HUES64 (cell line): ENCODE data around the gene MYCBP. TPM values are rescaled to one million over a fixed set of nuclear protein-coding genes. Genes with fewer than 3 reads are reported as not detected.
A peak's percentile ranks its signal among the peaks of the same experiment; 100 is the strongest.
"Not testable (repeated sequence)": the region's sequence is repeated elsewhere in the genome, so short reads cannot be mapped to it uniquely, and the experiment has no call there.

ENCODE experiments used
- H3K27ac ChIP-seq: 2 replicates; pipeline ENCODE4 v1.7.0; 2013; ENCODE audit warnings: low read depth, low read length, inconsistent platforms
- H3K27me3 ChIP-seq: 2 replicates; pipeline ENCODE4 v1.6.1; 2013; ENCODE audit warnings: mild to moderate bottlenecking, low read length; ENCODE audit not compliant: insufficient read depth
- H3K36me3 ChIP-seq: 2 replicates; pipeline ENCODE4 v1.6.1; 2013; ENCODE audit warnings: mild to moderate bottlenecking, low read length; ENCODE audit not compliant: insufficient read depth
- H3K4me1 ChIP-seq: 2 replicates; pipeline ENCODE4 v1.6.1; 2013; ENCODE audit warnings: mild to moderate bottlenecking, low read length, moderate library complexity; ENCODE audit not compliant: insufficient read depth
- H3K4me3 ChIP-seq: 2 replicates; pipeline ENCODE4 v1.5.1; 2013; ENCODE audit warnings: mild to moderate bottlenecking, low read length, moderate library complexity
- H3K9ac ChIP-seq: 2 replicates; pipeline ENCODE4 v1.6.1; 2013; ENCODE audit warnings: mild to moderate bottlenecking, low read depth, low read length
- H3K9me3 ChIP-seq: 2 replicates; pipeline ENCODE4 v1.6.1; 2013; ENCODE audit warnings: low read depth, low read length; ENCODE audit not compliant: insufficient read depth
- WGBS: fragments of 150-250, 120-280 bp; methylation state at CpG from one replicate; pipeline ENCODE4 v1.1.7; 2013; ENCODE audit warnings: missing lambda C conversion rate; 5-methylcytosine and 5-hydroxymethylcytosine counted together
- polyA plus RNA-seq, 2 experiments: library from polyadenylated mRNA; stranded (reverse); fragments of 50-300 nt; gene quantifications; one replicate each; pipeline ENCODE4 v1.2.3, GENCODE V29; 2013

MYCBP gene, protein sequence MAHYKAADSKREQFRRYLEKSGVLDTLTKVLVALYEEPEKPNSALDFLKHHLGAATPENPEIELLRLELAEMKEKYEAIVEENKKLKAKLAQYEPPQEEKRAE
- 39.2 TPM for polyA plus RNA-seq (2013, experiment 1 of 2)
- polyA plus RNA-seq (2013, experiment 2 of 2) = 36.5 TPM

DNA sequence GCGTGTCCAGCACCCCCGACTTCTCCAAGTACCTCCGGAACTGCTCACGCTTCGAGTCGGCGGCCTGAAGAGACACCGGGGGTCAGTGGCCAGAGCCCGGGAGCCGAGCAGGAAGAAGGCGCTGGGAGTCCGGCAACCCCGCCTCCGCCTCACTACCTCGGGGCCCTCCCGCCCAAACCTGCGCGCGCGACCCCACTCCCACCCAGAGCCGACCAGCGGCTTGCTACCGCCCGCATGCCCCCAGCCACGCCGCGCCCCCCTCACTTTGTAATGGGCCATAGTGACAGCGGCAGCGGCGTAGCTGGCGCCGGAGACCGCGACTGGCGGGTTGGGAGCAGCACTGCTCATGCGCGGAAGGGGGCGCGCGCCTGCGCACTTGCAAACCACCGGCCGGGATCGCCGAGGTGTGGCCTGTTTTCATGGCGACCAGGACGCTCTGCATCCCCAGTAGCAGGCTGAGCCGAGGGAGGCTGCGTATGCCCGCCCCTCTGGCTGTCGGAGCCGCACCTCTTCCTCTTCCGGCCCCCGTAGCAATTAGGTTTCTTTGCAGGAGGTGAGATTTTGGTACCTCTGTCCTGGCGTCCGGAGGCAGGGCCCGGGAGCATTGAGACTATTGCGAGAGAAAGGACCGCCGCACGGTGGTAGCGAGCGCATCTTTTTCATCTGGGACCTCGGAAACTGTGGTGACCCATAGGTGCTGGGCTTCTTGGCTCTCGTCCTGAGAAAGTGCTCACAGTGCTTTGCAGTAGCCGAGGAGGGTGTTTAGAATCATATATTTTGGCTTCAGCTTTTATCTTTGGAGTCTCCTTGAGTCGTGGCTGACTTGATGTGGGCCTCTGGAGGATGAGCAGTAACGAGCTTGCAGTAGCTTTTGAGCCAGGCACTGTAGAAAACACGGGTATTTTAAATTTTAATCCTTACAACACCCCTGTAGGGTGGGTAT lies at the start of gene MYCBP:
Gene MYCBP (minus strand): TSS at position 322 of the 943 bp plus-strand sequence. CDS start 43 bp downstream, at position 279.
- peak within 1 kb of the TSS; percentile 38 for H3K27ac ChIP-seq
- peak within 1 kb of the TSS; percentile 64 for H3K9ac ChIP-seq
- H3K4me1 ChIP-seq = peaks cover 13% of the 10 kb centered on the region; the same call in 1 of the 2 replicates
- H3K9me3 ChIP-seq = no peaks in the 10 kb centered on the region
- under 1% methylated on average over 68 of the region's 69 CpGs for WGBS
- H3K27me3 ChIP-seq = no peaks in the 10 kb centered on the region
- H3K36me3 ChIP-seq = no peaks in the 10 kb centered on the region
- peak within 1 kb of the TSS; percentile 87 for H3K4me3 ChIP-seq

DNA sequence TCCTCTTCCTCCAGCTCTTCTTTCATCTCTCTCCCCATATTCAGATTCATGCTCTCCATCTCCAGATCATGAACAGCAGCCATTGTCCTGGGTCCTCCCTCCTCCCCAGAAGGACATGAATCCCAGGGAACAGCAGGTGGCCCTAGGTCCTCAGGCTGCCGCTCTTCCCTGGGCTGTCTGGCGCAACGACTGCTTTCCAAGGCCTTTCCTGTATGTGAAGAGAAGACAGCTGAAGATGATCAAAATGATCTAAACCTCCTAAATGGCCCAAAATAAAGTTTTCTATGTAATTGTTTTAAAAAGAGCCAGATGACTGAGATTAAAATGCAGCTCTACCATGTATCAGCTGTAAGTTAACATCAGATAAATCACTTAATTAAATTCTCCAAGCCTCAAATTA lies 46.0 kb upstream of the MYCBP start:
- no peak overlapping the region for H3K4me3 ChIP-seq
- no peak overlapping the region for H3K9ac ChIP-seq
- H3K9me3 ChIP-seq = no peaks in the 10 kb centered on the region
- no peaks in the 10 kb centered on the region for H3K27me3 ChIP-seq
- WGBS = 57% methylated on average over 3 of the region's 3 CpGs
- no peak overlapping the region for H3K27ac ChIP-seq
- no peaks in the 10 kb centered on the region for H3K4me1 ChIP-seq
- H3K36me3 ChIP-seq = no peaks in the 10 kb centered on the region

DNA sequence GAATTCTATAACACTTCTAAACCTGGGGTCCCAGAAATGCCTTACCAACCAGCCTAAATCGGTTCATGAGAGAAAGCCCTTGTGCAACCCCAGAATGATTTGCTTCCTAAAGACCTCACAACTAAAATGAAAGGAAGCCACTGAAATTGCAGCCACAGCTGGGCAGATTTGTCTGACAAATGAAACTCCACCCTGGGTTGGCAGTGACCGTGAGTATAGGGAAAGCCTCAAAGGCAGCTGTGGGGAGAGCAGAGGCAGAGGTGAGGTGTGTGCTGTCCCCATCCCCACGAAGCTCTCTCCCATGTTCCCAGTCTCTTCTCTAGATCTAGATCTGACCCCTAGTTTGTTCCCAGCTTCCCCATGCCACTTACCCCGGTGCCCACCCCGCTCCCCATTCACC lies 45.4 kb upstream of the MYCBP start:
- H3K27ac ChIP-seq = no peak overlapping the region
- 83% methylated on average over 5 of the region's 5 CpGs for WGBS
- no peaks in the 10 kb centered on the region for H3K27me3 ChIP-seq
- no peak overlapping the region for H3K4me3 ChIP-seq
- no peaks in the 10 kb centered on the region for H3K4me1 ChIP-seq
- no peak overlapping the region for H3K9ac ChIP-seq
- H3K36me3 ChIP-seq = no peaks in the 10 kb centered on the region
- no peaks in the 10 kb centered on the region for H3K9me3 ChIP-seq

DNA sequence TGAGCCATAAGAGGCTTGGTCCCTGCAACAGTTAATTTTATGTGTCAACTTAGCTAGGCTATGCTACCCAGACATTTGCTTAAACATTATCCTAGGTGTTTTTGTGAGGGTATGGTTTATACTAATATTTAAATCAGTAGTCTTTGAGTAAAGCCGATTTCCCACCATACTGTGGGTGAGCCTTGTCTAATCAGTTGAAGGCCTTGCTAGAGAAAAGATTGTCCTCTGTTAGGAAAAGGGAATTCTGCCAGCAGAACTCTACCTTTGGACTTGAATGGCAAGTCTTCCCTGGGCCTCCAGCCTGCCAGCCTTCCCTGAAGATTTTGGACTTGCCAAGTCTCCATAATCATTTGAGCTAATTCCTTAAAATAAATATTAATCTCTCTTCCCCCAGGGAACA lies 44.6 kb upstream of the MYCBP start:
- no peak overlapping the region for H3K9ac ChIP-seq
- 100% methylated on average over 1 of the region's 1 CpG for WGBS
- no peaks in the 10 kb centered on the region for H3K9me3 ChIP-seq
- no peaks in the 10 kb centered on the region for H3K4me1 ChIP-seq
- H3K36me3 ChIP-seq = no peaks in the 10 kb centered on the region
- no peaks in the 10 kb centered on the region for H3K27me3 ChIP-seq
- H3K4me3 ChIP-seq = no peak overlapping the region
- no peak overlapping the region for H3K27ac ChIP-seq

DNA sequence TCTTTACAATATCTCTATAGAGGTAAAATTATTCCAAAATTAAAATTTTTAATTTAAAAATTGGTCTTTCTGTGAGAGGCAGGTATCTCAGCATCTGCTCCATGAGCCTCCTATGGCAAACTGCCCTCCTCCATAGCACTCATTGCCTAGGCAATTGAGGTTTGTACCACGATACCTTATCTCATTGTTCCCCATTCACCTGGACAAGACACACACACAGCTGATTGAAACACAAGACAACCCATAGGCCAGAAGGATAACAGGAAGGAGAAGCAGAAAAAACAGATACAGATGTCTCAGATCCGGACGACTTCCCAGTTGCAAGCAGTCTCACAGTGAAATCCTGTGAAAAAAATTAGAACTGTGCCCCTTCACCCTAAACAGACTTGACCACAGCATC lies 44.2 kb upstream of the MYCBP start:
- H3K9ac ChIP-seq = no peak overlapping the region
- H3K27ac ChIP-seq = no peak overlapping the region
- no peaks in the 10 kb centered on the region for H3K4me1 ChIP-seq
- no peaks in the 10 kb centered on the region for H3K36me3 ChIP-seq
- H3K4me3 ChIP-seq = no peak overlapping the region
- 96% methylated on average over 3 of the region's 3 CpGs for WGBS
- no peaks in the 10 kb centered on the region for H3K9me3 ChIP-seq
- H3K27me3 ChIP-seq = no peaks in the 10 kb centered on the region

DNA sequence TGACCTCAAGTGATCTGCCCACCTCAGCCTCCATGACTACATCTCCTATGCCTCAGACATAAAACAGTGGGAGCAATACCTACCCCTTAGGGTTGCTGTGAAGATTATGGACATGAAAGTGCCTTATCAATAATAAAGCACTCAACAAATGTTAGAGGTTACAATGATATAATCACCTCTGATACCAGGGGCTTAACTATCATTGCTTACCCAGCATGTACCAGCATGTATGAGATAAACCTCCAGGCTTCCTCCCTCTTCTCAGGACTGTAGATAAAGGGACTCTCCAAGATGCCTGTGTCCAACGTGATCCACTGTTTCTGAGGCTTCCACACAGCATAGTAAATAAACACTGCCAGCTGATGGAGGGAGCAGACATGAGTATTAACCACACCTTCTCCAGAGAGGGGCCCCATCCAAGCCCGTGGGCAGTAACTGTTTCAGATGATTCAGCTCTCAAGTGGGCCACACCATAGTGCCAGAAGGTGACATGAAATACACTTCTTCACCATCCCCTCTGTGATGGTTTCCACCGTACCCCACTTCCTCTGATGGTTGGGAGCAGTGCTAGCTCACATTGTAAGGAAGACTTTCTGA lies 42.3 kb upstream of the MYCBP start:
- Histone ChIP-seq H3K9ac (no peak overlapping the region), H3K4me3 (no peak overlapping the region), H3K27ac (no peak overlapping the region), H3K4me1 (no peaks in the 10 kb centered on the region), H3K36me3 (no peaks in the 10 kb centered on the region), H3K9me3 (no peaks in the 10 kb centered on the region), H3K27me3 (no peaks in the 10 kb centered on the region)
- WGBS = 69% methylated on average over 3 of the region's 3 CpGs

DNA sequence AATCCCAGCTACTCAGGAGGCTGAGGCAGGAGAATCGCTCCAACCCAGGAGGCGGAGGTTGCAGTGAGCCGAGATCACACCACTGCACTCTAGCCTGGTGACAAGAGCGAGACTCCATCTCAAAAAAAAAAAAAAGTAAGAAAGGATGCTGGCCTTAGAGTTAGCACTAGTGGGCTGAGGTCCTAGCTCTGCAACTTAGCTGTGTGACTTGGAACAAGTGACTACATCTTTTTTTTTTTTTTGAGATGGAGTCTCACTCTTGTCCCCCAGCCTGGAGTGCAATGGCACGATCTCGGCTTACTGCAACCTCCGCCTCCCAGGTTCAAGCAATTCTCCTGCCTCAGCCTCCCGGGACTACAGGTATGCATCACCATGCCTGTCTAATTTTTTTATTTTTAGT lies 41.8 kb upstream of the MYCBP start:
- not testable (repeated sequence) for H3K4me3 ChIP-seq, H3K27me3 ChIP-seq, H3K4me1 ChIP-seq, H3K9me3 ChIP-seq, H3K36me3 ChIP-seq, H3K27ac ChIP-seq, H3K9ac ChIP-seq
- WGBS = 94% methylated on average over 8 of the region's 8 CpGs

DNA sequence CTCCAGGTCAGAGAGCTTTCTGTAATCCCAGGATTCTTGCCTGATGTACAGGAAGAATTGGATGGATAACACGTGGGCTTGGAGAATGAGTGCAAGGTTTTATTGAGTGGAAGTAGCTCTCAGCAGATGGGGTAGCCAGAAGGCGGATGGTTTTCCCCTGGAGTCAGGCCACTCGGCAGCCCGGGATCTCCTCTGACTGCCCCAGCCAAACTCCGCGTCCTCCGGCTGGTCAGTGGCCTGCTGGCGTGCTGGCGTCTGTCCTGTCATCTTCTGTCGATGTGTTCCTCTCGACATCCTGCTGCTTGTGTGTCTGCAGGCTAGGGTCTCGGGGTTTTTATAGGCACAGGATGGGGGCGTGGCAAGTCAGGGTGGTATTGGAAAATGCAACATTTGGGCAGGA lies 35.7 kb upstream of the MYCBP start:
- Histone ChIP-seq H3K4me3 (no peak overlapping the region), H3K27me3 (no peaks in the 10 kb centered on the region), H3K9ac (no peak overlapping the region), H3K4me1 (no peaks in the 10 kb centered on the region), H3K27ac (no peak overlapping the region), H3K9me3 (peaks cover 7% of the 10 kb centered on the region), H3K36me3 (no peaks in the 10 kb centered on the region)
- 94% methylated on average over 13 of the region's 13 CpGs for WGBS

DNA sequence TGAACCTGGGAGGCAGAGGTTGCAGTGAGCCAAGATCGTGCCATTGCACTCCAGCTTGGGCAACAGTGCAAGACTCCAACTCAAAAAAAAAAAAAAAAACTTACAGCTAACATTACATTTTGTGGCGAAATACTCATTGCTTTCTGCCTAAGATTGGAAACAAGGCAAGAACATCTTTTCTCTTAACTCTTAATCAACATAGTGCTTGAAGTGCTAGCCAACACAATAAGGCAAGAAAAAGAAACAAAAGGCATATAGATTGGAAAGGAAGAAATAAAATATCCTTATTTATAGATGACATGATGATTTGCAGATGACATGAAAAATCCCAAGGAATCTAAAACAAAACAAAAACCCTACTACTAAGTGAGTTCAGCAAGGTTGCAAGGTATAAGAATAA lies 32.8 kb upstream of the MYCBP start:
- no peak overlapping the region for H3K4me3 ChIP-seq
- no peak overlapping the region for H3K9ac ChIP-seq
- H3K9me3 ChIP-seq = peaks cover 7% of the 10 kb centered on the region
- WGBS = 94% methylated on average over 2 of the region's 2 CpGs
- no peaks in the 10 kb centered on the region for H3K4me1 ChIP-seq
- no peak overlapping the region for H3K27ac ChIP-seq
- H3K27me3 ChIP-seq = no peaks in the 10 kb centered on the region
- no peaks in the 10 kb centered on the region for H3K36me3 ChIP-seq

DNA sequence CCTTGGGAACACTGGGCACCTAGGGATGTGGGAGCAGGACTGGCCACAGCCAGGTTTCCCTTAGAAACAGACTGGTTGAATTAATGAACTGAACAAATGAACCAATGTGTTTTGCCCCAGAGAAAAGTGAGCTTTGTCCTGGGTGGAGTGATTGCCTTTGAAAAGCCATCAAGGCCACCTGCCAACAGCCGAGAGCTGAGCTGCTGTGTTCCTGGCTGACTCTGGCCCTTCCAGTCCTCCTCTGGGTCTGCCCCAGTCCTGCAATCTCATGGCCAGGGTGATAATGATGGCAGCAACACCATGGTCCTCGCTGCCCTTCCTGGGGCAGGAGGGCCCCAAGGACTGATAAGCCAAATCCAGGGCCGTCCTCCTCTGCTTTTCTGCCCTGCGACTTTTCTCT lies 26.4 kb upstream of the MYCBP start:
- Histone ChIP-seq H3K9me3 (no peaks in the 10 kb centered on the region), H3K9ac (no peak overlapping the region; the same call in 1 of the 2 replicates), H3K36me3 (no peaks in the 10 kb centered on the region), H3K27ac (no peak overlapping the region), H3K4me1 (no peaks in the 10 kb centered on the region), H3K27me3 (no peaks in the 10 kb centered on the region), H3K4me3 (no peak overlapping the region)
- 85% methylated on average over 4 of the region's 4 CpGs for WGBS

DNA sequence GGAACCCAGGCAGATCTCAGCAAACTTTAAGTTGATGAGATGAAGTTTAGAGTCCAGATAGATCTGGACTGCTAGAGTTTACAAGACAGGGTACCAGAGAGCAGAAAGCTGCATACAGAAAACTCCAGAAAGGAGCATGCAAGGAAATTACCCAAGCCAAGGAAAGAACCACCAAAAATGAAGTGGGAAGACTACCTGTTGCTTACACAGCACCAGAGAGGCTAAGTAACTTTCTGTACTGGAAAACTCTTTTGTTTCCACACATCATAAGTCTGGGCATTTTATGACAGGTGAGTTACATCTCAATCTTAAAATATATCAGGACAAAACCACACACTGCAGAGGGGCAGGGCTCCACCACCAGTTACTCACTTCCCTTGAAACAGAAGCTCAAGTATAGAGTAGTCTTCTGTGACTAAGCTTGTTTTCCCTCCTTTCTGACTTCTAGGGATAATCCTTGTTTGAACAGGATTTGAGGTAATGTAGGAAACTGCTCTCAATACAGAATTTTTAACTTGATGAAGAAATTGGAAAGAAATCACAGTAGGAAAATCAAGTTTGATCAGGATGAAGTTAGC lies 25.6 kb upstream of the MYCBP start:
- Histone ChIP-seq H3K9me3 (no peaks in the 10 kb centered on the region), H3K4me1 (no peaks in the 10 kb centered on the region), H3K36me3 (no peaks in the 10 kb centered on the region), H3K27me3 (no peaks in the 10 kb centered on the region), H3K9ac (no peak overlapping the region), H3K27ac (no peak overlapping the region), H3K4me3 (no peak overlapping the region)
